ENCODE data around the gene SOX8.

Gene SOX8

DNA sequence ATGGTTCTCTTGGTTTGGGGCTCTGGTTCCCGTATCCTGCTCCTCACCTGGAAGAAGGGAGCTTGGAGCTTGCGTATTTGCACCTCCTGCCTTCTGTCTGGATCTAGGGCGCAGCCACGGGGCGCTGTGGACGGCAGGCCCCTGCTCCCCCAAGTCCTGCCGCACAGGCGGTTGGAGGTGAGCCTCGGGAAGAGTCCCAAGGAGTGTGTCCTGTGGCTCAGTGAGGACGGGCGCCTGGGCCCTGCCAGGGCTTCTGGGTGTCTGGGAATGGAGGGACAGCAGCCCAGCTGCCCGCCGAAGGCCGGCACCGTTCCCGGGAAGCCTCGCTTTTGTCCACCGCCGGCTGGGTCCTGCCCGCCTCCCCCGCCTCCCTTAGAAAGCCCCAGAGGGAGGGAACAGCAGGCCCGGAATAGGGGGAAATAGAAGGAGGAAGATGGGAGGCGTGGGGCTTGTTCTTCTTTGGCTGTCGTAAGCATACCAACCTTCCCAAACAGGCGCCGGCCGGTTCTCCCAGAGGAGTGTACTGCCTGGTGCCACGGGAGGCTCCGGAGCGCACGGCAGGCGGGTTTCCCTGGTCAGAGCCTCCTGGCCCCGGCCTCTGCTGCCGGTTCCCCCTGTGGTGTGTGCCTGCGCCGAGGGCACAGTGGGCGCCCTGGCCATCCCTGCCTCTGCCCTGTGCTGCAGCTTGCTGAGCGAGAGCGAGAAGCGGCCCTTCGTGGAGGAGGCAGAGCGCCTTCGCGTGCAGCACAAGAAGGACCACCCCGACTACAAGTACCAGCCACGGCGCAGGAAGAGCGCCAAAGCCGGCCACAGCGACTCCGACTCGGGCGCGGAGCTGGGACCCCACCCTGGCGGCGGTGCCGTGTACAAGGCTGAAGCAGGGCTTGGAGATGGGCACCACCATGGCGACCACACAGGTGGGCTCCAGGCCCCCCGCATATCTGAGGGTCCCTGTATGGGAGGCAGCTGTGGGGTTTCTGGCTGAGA lies 1.8 kb downstream of the SOX8 start:
- H3K4me3 ChIP-seq (ENCODE audit: low read depth, low read length): no peak overlapping the region
- TF ChIP-seq, protein P1, sequence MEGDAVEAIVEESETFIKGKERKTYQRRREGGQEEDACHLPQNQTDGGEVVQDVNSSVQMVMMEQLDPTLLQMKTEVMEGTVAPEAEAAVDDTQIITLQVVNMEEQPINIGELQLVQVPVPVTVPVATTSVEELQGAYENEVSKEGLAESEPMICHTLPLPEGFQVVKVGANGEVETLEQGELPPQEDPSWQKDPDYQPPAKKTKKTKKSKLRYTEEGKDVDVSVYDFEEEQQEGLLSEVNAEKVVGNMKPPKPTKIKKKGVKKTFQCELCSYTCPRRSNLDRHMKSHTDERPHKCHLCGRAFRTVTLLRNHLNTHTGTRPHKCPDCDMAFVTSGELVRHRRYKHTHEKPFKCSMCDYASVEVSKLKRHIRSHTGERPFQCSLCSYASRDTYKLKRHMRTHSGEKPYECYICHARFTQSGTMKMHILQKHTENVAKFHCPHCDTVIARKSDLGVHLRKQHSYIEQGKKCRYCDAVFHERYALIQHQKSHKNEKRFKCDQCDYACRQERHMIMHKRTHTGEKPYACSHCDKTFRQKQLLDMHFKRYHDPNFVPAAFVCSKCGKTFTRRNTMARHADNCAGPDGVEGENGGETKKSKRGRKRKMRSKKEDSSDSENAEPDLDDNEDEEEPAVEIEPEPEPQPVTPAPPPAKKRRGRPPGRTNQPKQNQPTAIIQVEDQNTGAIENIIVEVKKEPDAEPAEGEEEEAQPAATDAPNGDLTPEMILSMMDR (IDR thresholded peaks at IDR 0.05; ENCODE audit: low read depth, low read length): no peak

DNA sequence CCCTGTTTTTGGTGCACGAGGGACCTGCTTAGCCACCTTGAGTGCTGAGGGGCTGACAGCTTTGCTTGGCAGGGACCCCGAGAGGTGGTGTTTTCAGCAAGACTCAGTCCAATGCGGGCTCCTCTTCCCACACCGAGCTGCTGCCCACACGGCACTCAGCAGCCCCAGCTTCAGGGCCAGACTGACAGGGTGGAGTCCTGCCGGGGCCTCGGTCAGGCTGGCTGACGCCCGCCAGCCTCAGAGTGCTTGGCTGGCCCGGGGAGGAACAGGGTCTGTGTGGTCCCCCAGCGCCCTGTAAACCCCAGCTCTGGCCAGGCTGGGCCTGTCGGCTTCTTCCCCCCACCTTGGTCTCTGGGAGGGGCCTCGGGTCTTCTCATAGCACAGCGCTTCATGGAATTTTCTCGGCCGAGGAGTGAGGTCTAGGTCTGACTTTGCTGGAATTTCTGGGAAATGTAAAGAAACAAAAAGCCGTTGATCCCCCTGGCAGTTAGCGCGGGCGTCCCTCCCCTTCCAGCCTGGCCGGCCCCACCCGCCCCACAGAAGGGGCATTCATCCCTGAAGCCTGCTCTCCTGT lies 2.6 kb downstream of the SOX8 start:
- TF ChIP-seq, protein P1 (IDR thresholded peaks at IDR 0.05; ENCODE audit: low read depth, low read length): no peak
- H3K4me3 ChIP-seq (ENCODE audit: low read depth, low read length): no peak overlapping the region

DNA sequence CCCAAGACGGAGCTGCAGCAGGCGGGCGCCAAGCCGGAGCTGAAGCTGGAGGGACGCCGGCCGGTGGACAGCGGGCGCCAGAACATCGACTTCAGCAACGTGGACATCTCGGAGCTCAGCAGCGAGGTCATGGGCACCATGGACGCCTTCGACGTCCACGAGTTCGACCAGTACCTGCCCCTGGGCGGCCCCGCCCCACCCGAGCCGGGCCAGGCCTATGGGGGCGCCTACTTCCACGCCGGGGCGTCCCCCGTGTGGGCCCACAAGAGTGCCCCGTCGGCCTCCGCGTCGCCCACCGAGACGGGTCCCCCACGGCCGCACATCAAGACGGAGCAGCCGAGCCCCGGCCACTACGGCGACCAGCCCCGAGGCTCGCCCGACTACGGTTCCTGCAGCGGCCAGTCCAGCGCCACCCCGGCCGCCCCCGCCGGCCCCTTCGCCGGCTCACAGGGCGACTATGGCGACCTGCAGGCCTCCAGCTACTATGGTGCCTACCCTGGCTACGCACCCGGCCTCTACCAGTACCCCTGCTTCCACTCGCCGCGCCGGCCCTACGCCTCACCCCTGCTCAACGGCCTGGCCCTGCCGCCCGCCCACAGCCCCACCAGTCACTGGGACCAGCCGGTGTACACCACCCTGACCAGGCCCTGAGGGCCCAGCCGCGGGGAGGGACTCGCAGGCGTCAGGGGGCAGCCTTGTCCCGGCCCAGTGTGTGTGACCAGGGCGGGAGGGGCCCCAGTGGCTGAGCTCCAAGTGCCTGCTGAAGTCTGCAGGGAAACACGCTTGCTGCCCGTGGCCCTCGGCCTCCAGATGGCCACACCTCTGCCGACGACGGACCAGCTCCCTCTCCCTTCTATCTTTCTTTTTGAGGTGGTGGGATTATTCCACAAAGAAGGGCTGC lies 3.4 kb downstream of the SOX8 start:
- no peak overlapping the region for H3K4me3 ChIP-seq (ENCODE audit: low read depth, low read length)
- TF ChIP-seq, protein P1 (IDR thresholded peaks at IDR 0.05; ENCODE audit: low read depth, low read length): no peak

DNA sequence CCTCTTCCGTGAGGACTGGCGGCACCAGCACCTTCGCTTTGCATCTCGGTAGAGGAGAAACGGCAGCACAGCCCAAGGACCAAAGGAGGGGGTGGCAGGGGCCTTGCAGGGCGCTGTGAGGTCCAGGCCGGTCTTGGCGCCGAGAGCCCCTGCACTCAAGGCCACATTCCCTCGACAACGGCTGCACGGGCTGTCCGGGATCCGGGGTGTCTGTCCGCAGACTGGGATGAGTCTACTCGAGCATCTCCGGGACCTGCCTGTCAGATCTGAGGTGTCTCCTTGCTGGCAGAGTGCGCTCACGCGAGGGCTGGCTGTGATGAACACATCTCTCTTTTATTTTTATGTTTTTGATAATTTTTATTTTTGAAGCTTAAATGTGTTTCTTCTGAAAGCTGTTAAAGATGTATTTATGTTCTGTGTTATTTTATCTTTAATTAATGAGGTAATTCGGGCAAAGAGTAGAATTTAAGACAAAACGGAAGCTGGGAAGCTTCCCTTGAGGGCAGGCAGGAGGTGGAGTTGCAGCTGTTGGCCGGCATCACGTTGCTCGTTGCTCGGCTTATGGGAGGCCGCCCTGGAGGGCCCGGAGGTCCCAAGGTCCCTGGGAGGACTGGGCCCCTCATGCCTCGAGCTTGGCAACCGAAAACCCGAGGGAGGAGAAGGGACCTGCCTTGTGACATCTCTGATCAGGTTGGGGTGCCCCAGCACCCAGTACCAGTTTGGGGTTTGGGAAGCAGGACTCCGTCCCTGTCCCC lies 4.3 kb downstream of the SOX8 start:
- TF ChIP-seq, protein P1 (IDR thresholded peaks at IDR 0.05; ENCODE audit: low read depth, low read length): no peak
- H3K4me3 ChIP-seq (ENCODE audit: low read depth, low read length): no peak overlapping the region

DNA sequence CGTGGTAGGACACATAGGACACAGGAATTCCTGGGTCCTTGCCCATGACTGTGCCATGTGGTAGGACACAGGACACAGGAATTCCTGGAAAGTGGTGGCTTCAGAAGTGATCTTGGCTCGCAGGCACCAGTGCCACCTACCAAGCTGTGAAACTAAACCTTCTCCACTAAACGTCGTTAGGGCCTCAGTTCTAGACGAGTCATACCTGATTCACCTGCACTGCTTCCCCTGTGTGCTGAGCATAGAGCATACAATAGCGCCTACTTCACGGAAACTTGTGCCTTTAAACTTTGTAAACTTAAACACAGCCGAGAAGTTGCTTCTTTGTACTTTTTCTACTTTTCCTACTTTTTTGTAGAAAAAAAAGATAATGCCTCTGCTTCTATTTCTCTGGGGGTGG lies 4.8 kb downstream of the SOX8 start:
- TF ChIP-seq, protein P1 (IDR thresholded peaks at IDR 0.05; ENCODE audit: low read depth, low read length): no peak
- H3K4me3 ChIP-seq (ENCODE audit: low read depth, low read length): no peak overlapping the region

DNA sequence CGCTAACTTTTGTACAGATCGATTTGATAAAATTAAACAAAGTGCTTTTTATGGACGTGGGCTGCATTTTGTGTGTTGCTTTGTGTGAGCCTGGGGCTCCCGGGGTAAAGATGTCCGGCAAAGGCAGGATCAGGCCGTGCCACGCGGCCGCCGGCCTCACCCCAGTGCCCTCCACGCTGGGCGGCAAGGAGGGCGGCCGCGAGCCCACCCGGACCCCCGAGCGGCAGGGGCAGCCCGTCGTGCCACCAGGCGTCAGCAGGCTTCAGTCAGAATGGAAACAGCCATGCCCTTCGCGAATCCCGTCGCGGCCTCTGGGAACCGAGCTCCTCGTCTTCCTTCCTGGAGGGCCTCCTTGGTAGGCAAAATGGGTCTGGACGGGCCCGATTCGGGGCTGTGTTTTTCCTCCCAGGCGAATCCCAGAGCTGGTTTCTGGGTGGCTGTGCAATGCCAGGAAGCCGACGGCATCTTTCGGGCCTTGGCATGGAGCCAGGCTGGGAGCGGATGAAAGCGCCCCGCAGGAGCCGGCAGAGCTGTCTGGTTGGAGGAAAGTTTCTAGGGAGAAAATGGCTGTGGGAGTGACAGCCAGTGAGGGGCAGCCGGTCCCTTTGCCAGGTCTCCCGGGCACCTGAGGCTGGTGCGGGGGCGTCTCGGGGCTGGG lies 5.5 kb downstream of the SOX8 start:
- H3K4me3 ChIP-seq (ENCODE audit: low read depth, low read length): no peak overlapping the region
- TF ChIP-seq, protein P1 (IDR thresholded peaks at IDR 0.05; ENCODE audit: low read depth, low read length): no peak

Measured in WI38 (cell line).